GM12878 (cell line): Measurements from ENCODE around the gene SNAI1. TPM values are rescaled to one million over a fixed set of nuclear protein-coding genes. Genes with fewer than 3 reads are reported as not detected.

Experiments
- ASH2L ChIP-seq: fragments of 300-600, 200-600 bp; sonication (generic); IDR thresholded peaks from 2 replicates; pipeline ENCODE4 v1.6.1; 2017; ENCODE audit warnings: low read depth, mild to moderate bottlenecking, borderline replicate concordance
- ATF7 ChIP-seq: fragments of 450-650 bp; IDR thresholded peaks from 2 replicates; pipeline ENCODE4 v1.6.1; 2016; ENCODE audit warnings: low read depth, mild to moderate bottlenecking
- CHD1 ChIP-seq: IDR thresholded peaks from 2 replicates; pipeline ENCODE4 v1.6.1; 2012; ENCODE audit warnings: low read depth, low read length, improper control_type of control experiment
- CREM ChIP-seq: IDR thresholded peaks from 2 replicates; pipeline ENCODE4 v1.6.1; 2014; ENCODE audit warnings: antibody characterized with exemption, low read depth
- EGR1 ChIP-seq, 2 experiments: IDR thresholded peaks; 1 replicate in 1 of 2; 2 replicates in 1 of 2; pipeline ENCODE4 v1.6.1; 2011 to 2012; ENCODE audit warnings: low read depth in 2 of 2, low read length in 2 of 2, borderline replicate concordance in 1 of 2, mild to moderate bottlenecking in 1 of 2, moderate library complexity in 1 of 2
- FOXM1 ChIP-seq: IDR thresholded peaks from 2 replicates; pipeline ENCODE4 v1.6.1; 2012; ENCODE audit warnings: low read depth, mild to moderate bottlenecking, inconsistent platforms, low read length, moderate library complexity
- HDAC6 ChIP-seq: fragments of 200-600 bp; sonication (generic); IDR thresholded peaks from one replicate; pipeline ENCODE4 v1.8.0; 2017; ENCODE audit warnings: antibody characterized with exemption; ENCODE audit not compliant: unreplicated experiment
- IKZF2 ChIP-seq, 2 experiments: fragments of 450-650 bp; IDR thresholded peaks; 2 replicates each; pipeline ENCODE4 v1.6.1; 2017; ENCODE audit warnings: mild to moderate bottlenecking in 2 of 2, moderate library complexity in 2 of 2
- IRF4 ChIP-seq: IDR thresholded peaks from 2 replicates; pipeline ENCODE4 v1.6.1; 2011; ENCODE audit warnings: low read depth, low read length
- POLR2AphosphoS2 ChIP-seq: IDR thresholded peaks from 2 replicates; pipeline ENCODE4 v1.6.1; 2011; ENCODE audit warnings: low read depth, mild to moderate bottlenecking, low read length, improper control_type of control experiment, moderate library complexity
- POLR2AphosphoS5 ChIP-seq: IDR thresholded peaks from 2 replicates; pipeline ENCODE4 v1.6.1; 2011; ENCODE audit warnings: mild to moderate bottlenecking, low read length, inconsistent platforms
- POU2F2 ChIP-seq: IDR thresholded peaks from 3 replicates; pipeline ENCODE4 v1.6.1; 2011; ENCODE audit warnings: low read depth, mild to moderate bottlenecking, low read length, borderline replicate concordance
- RAD51 ChIP-seq: fragments of 450-650 bp; IDR thresholded peaks from 2 replicates; pipeline ENCODE4 v1.6.1; 2016; ENCODE audit warnings: moderate library complexity, mild to moderate bottlenecking, inconsistent platforms
- RELA ChIP-seq: fragments of 450-650 bp; IDR thresholded peaks from 2 replicates; pipeline ENCODE4 v1.8.0; 2014; ENCODE audit warnings: borderline replicate concordance; ENCODE audit not compliant: partially characterized antibody
- RFX5 ChIP-seq: IDR thresholded peaks from 2 replicates; pipeline ENCODE4 v1.6.1; 2011; ENCODE audit warnings: low read depth, low read length, improper control_type of control experiment
- SMARCA5 ChIP-seq: fragments of 450-650 bp; IDR thresholded peaks from 2 replicates; pipeline ENCODE4 v1.6.1; 2017; ENCODE audit warnings: mild to moderate bottlenecking
- SP1 ChIP-seq: IDR thresholded peaks from one replicate; pipeline ENCODE4 v1.6.1; 2011; ENCODE audit warnings: low read depth, low read length
- SPI1 ChIP-seq: IDR thresholded peaks from 2 replicates; pipeline ENCODE4 v1.6.1; 2011; ENCODE audit warnings: low read depth, mild to moderate bottlenecking, low read length, moderate library complexity, borderline replicate concordance; ENCODE audit not compliant: insufficient read depth
- TCF12 ChIP-seq: IDR thresholded peaks from 2 replicates; pipeline ENCODE4 v1.6.1; 2011; ENCODE audit warnings: low read depth, mild to moderate bottlenecking, low read length
- TCF3 ChIP-seq: IDR thresholded peaks from 2 replicates; pipeline ENCODE4 v1.6.1; 2012; ENCODE audit warnings: low read depth, mild to moderate bottlenecking, low read length, borderline replicate concordance; ENCODE audit not compliant: insufficient read depth
- TCF7 ChIP-seq: IDR thresholded peaks from 2 replicates; pipeline ENCODE4 v1.6.1; 2014; ENCODE audit warnings: antibody characterized with exemption, borderline replicate concordance
- ZNF207 ChIP-seq: fragments of 450-650 bp; IDR thresholded peaks from 2 replicates; pipeline ENCODE4 v1.6.1; 2014; ENCODE audit warnings: antibody characterized with exemption, mild to moderate bottlenecking, borderline replicate concordance
- ZNF217 ChIP-seq: fragments of 450-650 bp; IDR thresholded peaks from 2 replicates; pipeline ENCODE4 v1.6.1; 2017; ENCODE audit warnings: antibody characterized with exemption, mild to moderate bottlenecking
- ZNF622 ChIP-seq: fragments of 450-650 bp; IDR thresholded peaks from 2 replicates; pipeline ENCODE4 v1.6.1; 2017; ENCODE audit warnings: mild to moderate bottlenecking, inconsistent platforms
- ZZZ3 ChIP-seq: IDR thresholded peaks from 2 replicates; pipeline ENCODE4 v1.6.1; 2011; ENCODE audit warnings: low read depth; ENCODE audit not compliant: control insufficient read depth, insufficient read length
- polyA plus RNA-seq, 11 experiments: library from polyadenylated mRNA; depleted of rRNA in 4 of 11; unstranded in 6 of 11; stranded (reverse) in 5 of 11; fragments of >200 nt; fragmentation: Nextera tagmentation in 4 of 11; fragmentation: Illumina TruSeq in 1 of 11; extraction: Ambion mirVana in 4 of 11; extraction: Trizol in 1 of 11; gene quantifications; 1 replicate in 1 of 11; 2 replicates in 10 of 11; pipeline versions ENCODE4 v1.2.1 to v1.2.3, GENCODE V29; 2011 to 2016; ENCODE audit warnings: inconsistent platforms in 2 of 11, missing spikeins in 2 of 11, low read depth in 1 of 11
- total RNA-seq, 4 experiments: library from RNA; depleted of rRNA in 3 of 4; stranded (reverse); fragments of >200 nt in 3 of 4; fragmentation: Illumina TruSeq in 1 of 4; extraction: Trizol in 1 of 4; gene quantifications; 2 replicates each; pipeline versions ENCODE4 v1.2.1 to v1.2.3, GENCODE V29; 2013 to 2021
- TF ChIP-seq, protein P1 (sequence below): fragments of 450-650 bp; conservative IDR thresholded peaks from 2 replicates; pipeline ENCODE4 v1.6.1; 2017; ENCODE audit warnings: mild to moderate bottlenecking, moderate library complexity
- TF ChIP-seq, protein P2 (sequence below): fragments of 450-650 bp; IDR thresholded peaks from 2 replicates; pipeline ENCODE4 v1.6.1; 2017; ENCODE audit warnings: borderline replicate concordance
- TF ChIP-seq, protein P3 (sequence below): fragments of 150-350 bp; IDR thresholded peaks from 2 replicates; pipeline ENCODE4 v1.6.1; 2014; ENCODE audit warnings: mild to moderate bottlenecking, low read depth, low read length
- TF ChIP-seq, protein P4 (sequence below): IDR thresholded peaks from 2 replicates; pipeline ENCODE4 v1.6.1; 2011; ENCODE audit warnings: low read depth, mild to moderate bottlenecking, low read length, moderate library complexity, borderline replicate concordance; ENCODE audit errors: extremely low read depth

SNAI1 gene
- total and polyA plus RNA-seq, 10 of the 15 experiments (the other 5 are each of a cell fraction or from before 2014, with no cell fraction given) = 0.11 to 0.79 (median 0.24) TPM; not detected in 2

DNA sequence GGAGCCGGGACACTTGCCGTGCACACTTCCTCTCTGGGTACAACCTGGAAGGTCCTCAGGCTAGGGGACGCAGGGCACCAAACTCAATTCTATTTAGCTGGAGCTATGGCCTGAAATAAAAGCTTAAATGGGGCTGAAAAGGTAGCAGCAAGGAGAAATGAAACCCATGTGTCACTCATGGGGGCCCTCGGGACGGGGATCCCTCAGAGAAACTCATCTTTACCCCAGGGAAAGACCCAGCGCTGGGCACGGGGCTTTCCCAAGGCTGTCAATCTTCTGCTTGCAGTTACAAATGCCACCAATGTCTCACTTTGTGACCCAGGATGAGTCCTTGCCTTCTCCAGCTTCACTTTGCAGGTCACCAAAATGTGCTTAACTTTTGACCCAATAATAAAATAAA lies 16.5 kb downstream of the SNAI1 start (continued):
- TF ChIP-seq TCF12 = 0 out of 2 replicates have a peak, but pooled peaks have one; percentile 48
- TF ChIP-seq RAD51 = no peak
- TF ChIP-seq POLR2AphosphoS5 = no peak
- no peak for TF ChIP-seq SMARCA5
- peak; percentile 74 for TF ChIP-seq CREM
- peak; percentile 97 for TF ChIP-seq RELA
- TF ChIP-seq FOXM1 = peak; percentile 52; the same call in 1 of the 2 replicates
- TF ChIP-seq POLR2AphosphoS2 = no peak
- no peak for TF ChIP-seq SP1
- TF ChIP-seq ZNF207 = no peak
- TF ChIP-seq, protein P1, sequence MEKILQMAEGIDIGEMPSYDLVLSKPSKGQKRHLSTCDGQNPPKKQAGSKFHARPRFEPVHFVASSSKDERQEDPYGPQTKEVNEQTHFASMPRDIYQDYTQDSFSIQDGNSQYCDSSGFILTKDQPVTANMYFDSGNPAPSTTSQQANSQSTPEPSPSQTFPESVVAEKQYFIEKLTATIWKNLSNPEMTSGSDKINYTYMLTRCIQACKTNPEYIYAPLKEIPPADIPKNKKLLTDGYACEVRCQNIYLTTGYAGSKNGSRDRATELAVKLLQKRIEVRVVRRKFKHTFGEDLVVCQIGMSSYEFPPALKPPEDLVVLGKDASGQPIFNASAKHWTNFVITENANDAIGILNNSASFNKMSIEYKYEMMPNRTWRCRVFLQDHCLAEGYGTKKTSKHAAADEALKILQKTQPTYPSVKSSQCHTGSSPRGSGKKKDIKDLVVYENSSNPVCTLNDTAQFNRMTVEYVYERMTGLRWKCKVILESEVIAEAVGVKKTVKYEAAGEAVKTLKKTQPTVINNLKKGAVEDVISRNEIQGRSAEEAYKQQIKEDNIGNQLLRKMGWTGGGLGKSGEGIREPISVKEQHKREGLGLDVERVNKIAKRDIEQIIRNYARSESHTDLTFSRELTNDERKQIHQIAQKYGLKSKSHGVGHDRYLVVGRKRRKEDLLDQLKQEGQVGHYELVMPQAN = no peak
- no peak for TF ChIP-seq RFX5
- TF ChIP-seq, protein P2, sequence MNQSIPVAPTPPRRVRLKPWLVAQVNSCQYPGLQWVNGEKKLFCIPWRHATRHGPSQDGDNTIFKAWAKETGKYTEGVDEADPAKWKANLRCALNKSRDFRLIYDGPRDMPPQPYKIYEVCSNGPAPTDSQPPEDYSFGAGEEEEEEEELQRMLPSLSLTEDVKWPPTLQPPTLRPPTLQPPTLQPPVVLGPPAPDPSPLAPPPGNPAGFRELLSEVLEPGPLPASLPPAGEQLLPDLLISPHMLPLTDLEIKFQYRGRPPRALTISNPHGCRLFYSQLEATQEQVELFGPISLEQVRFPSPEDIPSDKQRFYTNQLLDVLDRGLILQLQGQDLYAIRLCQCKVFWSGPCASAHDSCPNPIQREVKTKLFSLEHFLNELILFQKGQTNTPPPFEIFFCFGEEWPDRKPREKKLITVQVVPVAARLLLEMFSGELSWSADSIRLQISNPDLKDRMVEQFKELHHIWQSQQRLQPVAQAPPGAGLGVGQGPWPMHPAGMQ = no peak
- TF ChIP-seq POU2F2 = no peak
- TF ChIP-seq CHD1 = no peak
- peak; percentile 66 to 73; a peak in 3 of 4 replicates for TF ChIP-seq IKZF2 (IDR thresholded peaks at IDR 0.05)
- TF ChIP-seq ATF7 = peak; percentile 57; the same call in 1 of the 2 replicates
- no peak for TF ChIP-seq EGR1 (IDR thresholded peaks at IDR 0.05; ENCODE audit: borderline replicate concordance in 1 of 2, low read depth in 2 of 2, low read length in 2 of 2)
- TF ChIP-seq TCF3 = no peak
- TF ChIP-seq ASH2L = no peak
- TF ChIP-seq ZZZ3 = no peak
- no peak for TF ChIP-seq ZNF217
- TF ChIP-seq SPI1 = peak; percentile 78
- no peak for TF ChIP-seq TCF7
- peak; percentile 53; the same call in 1 of the 2 replicates for TF ChIP-seq IRF4
- no peak for TF ChIP-seq ZNF622
- TF ChIP-seq, protein P3, sequence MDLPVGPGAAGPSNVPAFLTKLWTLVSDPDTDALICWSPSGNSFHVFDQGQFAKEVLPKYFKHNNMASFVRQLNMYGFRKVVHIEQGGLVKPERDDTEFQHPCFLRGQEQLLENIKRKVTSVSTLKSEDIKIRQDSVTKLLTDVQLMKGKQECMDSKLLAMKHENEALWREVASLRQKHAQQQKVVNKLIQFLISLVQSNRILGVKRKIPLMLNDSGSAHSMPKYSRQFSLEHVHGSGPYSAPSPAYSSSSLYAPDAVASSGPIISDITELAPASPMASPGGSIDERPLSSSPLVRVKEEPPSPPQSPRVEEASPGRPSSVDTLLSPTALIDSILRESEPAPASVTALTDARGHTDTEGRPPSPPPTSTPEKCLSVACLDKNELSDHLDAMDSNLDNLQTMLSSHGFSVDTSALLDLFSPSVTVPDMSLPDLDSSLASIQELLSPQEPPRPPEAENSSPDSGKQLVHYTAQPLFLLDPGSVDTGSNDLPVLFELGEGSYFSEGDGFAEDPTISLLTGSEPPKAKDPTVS = no peak
- no peak for TF ChIP-seq HDAC6
- TF ChIP-seq, protein P4, sequence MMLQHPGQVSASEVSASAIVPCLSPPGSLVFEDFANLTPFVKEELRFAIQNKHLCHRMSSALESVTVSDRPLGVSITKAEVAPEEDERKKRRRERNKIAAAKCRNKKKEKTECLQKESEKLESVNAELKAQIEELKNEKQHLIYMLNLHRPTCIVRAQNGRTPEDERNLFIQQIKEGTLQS = no peak
